Left ventricle myocardium inferior (tissue), 1 donor: ENCODE measurements around the gene CPEB1. TPM values are rescaled to one million over a fixed set of nuclear protein-coding genes. Genes with fewer than 3 reads are reported as not detected.

Experiments
- DNase-seq: peaks from one replicate; pipeline ENCODE4 v3.0.0-alpha.2; 2020
- H3K27ac ChIP-seq: fragments of 200-600 bp; replicated peaks from 2 replicates; pipeline ENCODE4 v1.8.0; 2021
- H3K27me3 ChIP-seq: fragments of 200-600 bp; 2 replicates; pipeline ENCODE4 v1.8.0; 2021; ENCODE audit warnings: low read depth
- H3K36me3 ChIP-seq: fragments of 200-600 bp; 2 replicates; pipeline ENCODE4 v1.8.0; 2021
- H3K4me1 ChIP-seq: fragments of 200-600 bp; 2 replicates; pipeline ENCODE4 v1.8.0; 2021
- H3K4me3 ChIP-seq: fragments of 200-600 bp; 2 replicates; pipeline ENCODE4 v1.8.0; 2021; ENCODE audit warnings: mild to moderate bottlenecking, moderate library complexity
- H3K9me3 ChIP-seq: fragments of 200-600 bp; replicated peaks from 2 replicates; pipeline ENCODE4 v1.8.0; 2021
- intact Hi-C: fragments of 100-400 bp; cut with micrococcal nuclease; formaldehyde crosslinking; loops from one replicate; pipeline ENCODE4 v1.11.0; 2022
- total RNA-seq: library from RNA; stranded (reverse); fragmentation: NEBNext Ultra II Directional; extraction: Animal tissue kit (Norgen Biotek cat#: 25700); gene quantifications from one replicate; pipeline ENCODE4 v1.2.1, GENCODE V29; 2021
- TF ChIP-seq, protein P1 (sequence below): fragments of 200-600 bp; IDR thresholded peaks from 2 replicates; pipeline ENCODE4 v1.8.0; 2021; ENCODE audit warnings: antibody characterized with exemption, mild to moderate bottlenecking, borderline replicate concordance
- donor health status: DM: no; HTN: yes; CAD: no; lungs with severe emphysema.

Gene CPEB1
- total RNA-seq, 1 donor from 2014 or later, result 1.6 TPM

GRCh38 chr15:82553846-82554245 is 93.3 kb downstream of the CPEB1 start:
- intact Hi-C loops, result no loop called here
- H3K4me1 ChIP-seq, result no peaks in the 10 kb centered on the region
- no peaks in the 10 kb centered on the region for H3K36me3 ChIP-seq
- TF ChIP-seq, protein P1, sequence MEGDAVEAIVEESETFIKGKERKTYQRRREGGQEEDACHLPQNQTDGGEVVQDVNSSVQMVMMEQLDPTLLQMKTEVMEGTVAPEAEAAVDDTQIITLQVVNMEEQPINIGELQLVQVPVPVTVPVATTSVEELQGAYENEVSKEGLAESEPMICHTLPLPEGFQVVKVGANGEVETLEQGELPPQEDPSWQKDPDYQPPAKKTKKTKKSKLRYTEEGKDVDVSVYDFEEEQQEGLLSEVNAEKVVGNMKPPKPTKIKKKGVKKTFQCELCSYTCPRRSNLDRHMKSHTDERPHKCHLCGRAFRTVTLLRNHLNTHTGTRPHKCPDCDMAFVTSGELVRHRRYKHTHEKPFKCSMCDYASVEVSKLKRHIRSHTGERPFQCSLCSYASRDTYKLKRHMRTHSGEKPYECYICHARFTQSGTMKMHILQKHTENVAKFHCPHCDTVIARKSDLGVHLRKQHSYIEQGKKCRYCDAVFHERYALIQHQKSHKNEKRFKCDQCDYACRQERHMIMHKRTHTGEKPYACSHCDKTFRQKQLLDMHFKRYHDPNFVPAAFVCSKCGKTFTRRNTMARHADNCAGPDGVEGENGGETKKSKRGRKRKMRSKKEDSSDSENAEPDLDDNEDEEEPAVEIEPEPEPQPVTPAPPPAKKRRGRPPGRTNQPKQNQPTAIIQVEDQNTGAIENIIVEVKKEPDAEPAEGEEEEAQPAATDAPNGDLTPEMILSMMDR, result no peak
- DNase-seq, result no peak
- no peaks in the 10 kb centered on the region for H3K9me3 ChIP-seq
- no peak overlapping the region for H3K4me3 ChIP-seq
- no peak overlapping the region for H3K27ac ChIP-seq
- H3K27me3 ChIP-seq, result no peaks in the 10 kb centered on the region

DNA sequence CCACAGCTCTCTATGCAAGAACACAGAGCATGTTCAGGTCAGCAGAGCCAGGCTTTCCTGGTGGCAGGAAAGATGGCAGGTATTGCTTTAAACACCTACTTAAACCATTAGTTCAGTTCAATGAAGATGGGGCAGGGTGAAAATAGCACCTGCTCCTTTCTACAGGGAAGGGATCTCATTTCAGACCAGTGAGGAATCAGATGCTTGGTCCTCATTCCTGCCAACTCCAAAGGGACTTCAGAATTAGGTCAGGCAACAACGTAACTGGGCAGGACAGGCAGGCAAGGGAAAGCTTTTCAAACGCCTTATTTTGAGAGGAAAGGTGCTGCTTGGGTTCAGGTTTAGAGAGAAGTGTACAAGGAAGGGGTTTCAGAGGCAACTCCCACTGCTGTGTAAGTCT is 94.3 kb downstream of the CPEB1 start:
- DNase-seq, result no peak
- Histone ChIP-seq H3K27me3 (peaks cover 5% of the 10 kb centered on the region), H3K4me1 (no peaks in the 10 kb centered on the region), H3K27ac (no peak overlapping the region), H3K9me3 (no peaks in the 10 kb centered on the region), H3K36me3 (no peaks in the 10 kb centered on the region), H3K4me3 (no peak overlapping the region)
- intact Hi-C loops, result no loop called here
- TF ChIP-seq, protein P1, result no peak

GRCh38 chr15:82551646-82552247 is 95.4 kb downstream of the CPEB1 start:
- TF ChIP-seq, protein P1, result no peak
- Histone ChIP-seq H3K27ac (no peak overlapping the region), H3K4me1 (no peaks in the 10 kb centered on the region), H3K27me3 (peaks cover 5% of the 10 kb centered on the region), H3K9me3 (no peaks in the 10 kb centered on the region), H3K36me3 (no peaks in the 10 kb centered on the region), H3K4me3 (no peak overlapping the region)
- intact Hi-C loops, result no loop called here
- DNase-seq, result no peak

DNA sequence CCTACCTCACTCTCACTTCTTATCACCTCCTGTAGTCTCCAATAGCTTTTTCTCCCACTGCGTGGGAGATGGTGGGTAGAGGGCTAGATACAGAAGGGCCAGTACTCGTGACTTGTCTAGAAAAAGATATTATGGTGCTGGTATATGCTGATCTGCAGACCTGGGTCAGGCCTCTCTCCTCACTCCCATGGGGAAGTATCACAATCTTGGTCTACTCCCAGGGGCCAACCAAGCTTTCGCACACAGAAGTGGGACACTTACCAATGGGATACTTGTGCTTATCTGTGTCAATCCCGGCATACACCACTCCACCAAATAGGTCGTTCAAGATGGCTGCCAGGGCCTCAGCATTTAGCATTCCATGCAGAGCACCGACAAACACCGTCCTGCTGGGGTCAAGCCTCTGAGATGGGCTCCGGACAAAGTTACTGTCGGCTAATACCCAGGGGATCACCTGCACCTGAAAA is 97.9 kb downstream of the CPEB1 start:
- Histone ChIP-seq H3K36me3 (no peaks in the 10 kb centered on the region), H3K27me3 (peaks cover 5% of the 10 kb centered on the region), H3K27ac (no peak overlapping the region), H3K4me3 (no peak overlapping the region), H3K4me1 (no peaks in the 10 kb centered on the region), H3K9me3 (no peaks in the 10 kb centered on the region)
- TF ChIP-seq, protein P1, result no peak
- intact Hi-C loops, result no loop called here
- no peak for DNase-seq

DNA sequence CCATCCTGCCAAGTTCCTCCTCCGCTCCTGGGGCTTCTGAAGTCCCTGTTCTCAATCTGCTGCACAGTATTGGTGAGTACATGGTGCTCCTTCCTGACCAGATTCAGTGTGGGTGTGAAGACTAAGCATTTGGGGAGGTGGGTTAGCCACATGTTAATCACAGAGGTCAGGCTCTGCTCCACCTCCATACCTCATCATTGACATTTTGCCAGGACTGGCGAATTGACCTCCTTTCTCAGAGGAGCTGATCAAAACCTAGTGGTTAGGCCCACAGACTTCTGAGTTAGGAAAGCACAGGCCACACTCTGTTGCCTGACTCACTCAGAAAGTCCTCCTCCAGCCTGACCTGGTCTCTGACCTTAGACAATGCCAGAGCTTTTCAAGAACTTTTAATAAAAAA is 98.5 kb downstream of the CPEB1 start:
- H3K9me3 ChIP-seq, result no peaks in the 10 kb centered on the region
- intact Hi-C loops, result no loop called here
- H3K4me1 ChIP-seq, result no peaks in the 10 kb centered on the region
- H3K4me3 ChIP-seq, result no peak overlapping the region
- DNase-seq, result no peak
- H3K27ac ChIP-seq, result no peak overlapping the region
- no peaks in the 10 kb centered on the region for H3K36me3 ChIP-seq
- H3K27me3 ChIP-seq, result peaks cover 5% of the 10 kb centered on the region
- TF ChIP-seq, protein P1, result no peak
